Midbrain (tissue), 1 donor: ENCODE results near the gene CFL1.
A peak's percentile ranks its signal among the peaks of the same experiment; 100 is the strongest.

ENCODE experiments used
- DNase-seq: peaks from one replicate; lab custom pipeline; 2025; lab: John Stamatoyannopoulos, UW

The CFL1 gene

DNA sequence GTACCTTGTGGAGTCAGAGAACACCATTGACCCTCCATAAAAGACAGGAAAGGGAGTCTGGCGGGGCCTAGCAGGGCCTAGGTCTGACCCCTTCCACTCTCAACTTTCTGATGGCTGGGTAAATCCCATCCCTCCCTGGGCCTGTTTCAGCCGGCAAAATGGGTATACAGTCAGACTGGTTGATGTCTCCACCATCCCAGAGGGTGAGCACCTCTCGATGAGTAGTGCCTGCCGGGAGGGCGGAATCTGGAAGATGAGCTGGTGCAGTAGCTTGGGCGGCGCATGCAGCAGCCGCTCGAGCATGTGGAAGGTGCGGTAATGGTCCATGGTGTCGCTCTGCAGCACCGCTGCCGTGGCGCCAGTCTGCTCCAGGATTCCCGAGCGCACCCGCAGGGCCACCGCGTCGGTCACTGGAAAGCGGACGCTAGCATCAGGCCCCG is 29.8 kb upstream of the CFL1 start:
- no peak for DNase-seq

DNA sequence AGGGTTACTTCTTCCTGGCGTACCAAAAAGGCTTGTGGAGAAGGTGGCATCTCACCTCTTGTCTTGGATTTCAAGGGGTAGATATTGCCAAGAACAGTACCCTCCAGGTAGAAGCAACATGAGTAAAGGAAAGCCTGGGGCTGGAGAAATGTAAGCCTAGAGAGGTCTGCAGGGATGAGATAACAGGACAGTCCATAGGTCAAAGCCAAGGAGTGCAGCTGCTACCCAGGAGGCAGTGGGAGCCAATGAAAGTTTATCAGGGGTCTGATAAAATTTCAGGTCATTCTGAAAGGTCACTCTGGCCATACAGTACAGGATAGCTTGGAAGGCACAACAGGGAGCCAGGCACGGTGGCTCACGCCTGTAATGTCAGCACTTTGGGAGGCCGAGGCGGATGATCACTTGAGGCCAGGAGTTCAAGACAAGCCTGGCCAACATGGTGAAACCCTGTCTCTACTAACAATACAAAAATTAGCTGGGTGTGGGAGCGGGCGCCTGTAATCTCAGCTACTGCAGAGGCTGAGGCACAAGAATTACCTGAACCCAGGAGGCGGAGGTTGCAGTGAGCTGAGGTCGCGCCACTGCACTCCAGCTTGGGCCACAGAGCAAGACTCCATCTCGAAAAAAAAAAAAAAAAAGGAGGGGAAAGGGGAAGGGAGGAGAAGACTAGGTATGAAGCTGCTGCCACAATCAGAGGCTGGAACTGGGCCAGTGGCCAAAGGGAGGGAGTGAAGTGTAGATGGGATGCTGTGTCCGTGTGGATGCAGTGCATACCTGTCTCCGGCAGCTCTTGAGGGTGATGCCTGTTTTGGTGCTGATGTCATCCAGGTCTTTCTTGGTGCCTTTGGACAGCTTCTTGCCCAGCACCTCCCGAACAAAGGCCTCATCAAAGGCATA is 29.1 kb upstream of the CFL1 start:
- no peak for DNase-seq

DNA sequence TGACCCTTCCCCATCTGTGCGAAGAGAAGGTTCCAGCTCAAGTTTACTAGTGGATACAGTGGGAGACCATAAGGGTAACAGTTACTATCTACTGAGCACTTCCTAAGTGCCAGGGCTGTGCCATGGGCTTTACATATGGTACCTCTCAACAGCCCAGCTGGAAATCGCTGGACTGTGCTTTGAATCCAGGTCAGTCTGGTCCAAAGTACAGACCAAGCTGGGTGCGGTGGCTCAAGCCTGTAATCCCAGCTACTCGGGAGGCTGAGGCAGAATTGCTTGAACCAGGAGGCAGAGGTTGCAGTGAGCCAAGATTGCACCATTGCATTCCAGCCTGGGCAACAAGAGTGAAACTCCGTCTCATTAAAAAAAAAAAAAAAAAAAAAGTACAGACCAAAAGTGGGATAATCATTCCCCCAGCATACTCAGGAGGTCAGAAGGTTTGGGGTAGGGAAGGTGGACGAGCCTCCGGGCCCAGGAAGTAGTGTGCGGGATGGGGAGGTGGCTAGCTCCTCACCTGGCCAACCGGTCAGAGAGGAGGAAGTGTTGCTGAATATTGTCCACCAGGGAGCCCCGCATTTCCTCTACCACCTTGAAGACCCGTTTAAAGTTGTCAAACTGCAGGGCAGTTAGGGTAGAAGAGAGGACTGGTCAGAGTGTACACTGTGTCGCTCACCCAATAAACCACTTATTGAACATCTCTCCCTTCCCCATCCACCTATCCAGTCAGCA is 28.0 kb upstream of the CFL1 start:
- DNase-seq, result no peak

DNA sequence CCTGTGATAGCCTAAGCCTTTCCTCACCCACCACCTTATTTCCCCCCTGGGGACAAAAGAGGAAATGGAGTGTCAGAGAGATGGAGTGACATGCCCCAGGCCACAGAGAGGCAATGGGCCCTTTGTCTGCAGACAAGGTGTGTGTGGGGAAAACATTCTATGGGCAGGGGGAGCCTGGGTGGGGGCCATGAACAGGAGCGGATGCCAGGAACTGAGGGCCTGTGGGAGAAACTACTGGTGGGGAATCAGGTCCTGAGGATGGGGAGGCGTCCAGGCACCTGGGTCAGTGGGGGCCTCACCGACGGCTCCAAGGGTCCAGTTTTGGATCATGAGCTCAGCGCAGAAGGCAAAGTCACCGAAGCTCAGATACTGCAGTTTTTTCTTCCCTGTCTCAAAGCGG is 27.3 kb upstream of the CFL1 start:
- no peak for DNase-seq

DNA sequence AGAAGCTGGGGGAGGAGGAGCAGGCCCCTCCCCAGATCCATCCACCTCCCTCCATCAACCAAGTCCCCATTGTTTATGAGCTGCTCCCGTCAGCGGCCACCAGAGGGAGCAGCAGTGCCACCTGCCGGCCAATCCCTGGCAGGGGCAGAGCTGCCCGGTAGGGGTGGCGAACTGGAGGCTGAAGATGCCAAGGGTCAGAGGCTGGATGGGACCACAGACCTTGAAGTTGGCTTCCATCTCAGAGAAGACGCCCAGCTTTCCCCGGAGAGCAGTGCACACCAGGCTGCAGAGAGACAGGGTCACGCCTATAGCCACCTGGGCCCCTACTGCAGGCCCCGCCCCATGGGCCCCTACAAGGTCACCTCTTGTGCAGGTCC is 26.7 kb upstream of the CFL1 start:
- peak; percentile 80 for DNase-seq

DNA sequence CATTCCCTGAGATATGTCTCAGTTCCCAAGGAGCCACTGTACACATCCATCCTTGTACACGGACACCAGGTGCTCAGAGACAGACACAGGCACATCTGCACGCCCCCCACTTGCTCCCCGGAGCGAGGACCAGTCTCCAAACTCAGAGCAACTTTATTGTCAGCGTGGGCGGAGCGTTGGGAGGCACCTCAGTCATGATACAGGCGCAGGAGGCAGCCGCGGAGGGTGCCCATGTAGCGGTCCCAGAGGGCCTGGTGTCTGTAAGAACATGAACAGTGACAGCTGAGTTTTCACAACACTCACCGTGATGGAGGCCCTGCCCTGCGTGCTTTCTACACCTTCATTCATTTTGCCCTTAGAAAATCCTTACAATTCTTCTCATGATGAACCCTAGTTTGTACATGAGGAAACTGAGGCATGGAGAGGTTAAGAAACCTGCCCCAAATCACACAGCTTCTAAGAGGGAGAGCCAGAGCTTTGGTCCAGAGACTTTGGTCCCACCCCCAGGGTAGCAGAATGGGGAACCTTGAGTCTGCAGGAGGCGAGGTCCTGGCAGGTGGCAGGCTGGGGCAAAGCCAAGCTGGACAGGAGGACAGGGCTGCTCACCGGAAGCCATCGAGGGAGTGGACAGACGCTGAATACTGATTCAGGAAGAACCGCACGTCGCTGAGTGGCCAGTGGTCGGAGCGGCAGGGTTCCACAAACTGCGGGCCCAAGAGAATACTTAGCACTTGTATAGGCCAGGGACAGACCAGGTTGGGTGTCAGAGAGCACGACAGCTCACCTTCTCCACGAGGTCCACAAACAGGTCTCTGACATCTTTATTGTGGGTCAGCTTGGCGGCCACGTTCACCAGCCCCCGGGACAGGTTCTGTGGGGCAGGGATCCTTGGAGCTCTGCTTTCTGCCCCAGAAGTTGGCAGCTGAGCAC is 26.1 kb upstream of the CFL1 start:
- no peak for DNase-seq

DNA sequence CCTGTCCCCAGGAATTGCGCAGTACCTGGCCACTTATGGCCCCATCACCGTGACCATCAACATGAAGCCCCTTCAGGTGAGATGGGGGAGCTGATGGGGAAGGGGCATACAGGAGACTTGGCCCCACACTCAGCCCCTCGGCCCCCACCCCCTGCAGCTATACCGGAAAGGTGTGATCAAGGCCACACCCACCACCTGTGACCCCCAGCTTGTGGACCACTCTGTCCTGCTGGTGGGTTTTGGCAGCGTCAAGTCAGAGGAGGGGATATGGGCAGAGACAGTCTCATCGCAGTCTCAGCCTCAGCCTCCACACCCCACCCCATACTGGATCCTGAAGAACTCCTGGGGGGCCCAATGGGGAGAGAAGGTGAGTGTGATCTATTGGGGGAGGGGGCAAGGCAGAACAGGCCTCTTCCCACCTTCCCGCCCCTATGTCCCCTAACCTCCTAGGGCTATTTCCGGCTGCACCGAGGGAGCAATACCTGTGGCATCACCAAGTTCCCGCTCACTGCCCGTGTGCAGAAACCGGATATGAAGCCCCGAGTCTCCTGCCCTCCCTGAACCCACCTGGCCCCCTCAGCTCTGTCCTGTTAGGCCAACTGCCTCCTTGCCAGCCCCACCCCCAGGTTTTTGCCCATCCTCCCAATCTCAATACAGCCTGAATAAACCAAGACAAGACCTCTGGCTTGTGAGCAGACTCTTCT is 25.2 kb upstream of the CFL1 start:
- DNase-seq, result no peak

DNA sequence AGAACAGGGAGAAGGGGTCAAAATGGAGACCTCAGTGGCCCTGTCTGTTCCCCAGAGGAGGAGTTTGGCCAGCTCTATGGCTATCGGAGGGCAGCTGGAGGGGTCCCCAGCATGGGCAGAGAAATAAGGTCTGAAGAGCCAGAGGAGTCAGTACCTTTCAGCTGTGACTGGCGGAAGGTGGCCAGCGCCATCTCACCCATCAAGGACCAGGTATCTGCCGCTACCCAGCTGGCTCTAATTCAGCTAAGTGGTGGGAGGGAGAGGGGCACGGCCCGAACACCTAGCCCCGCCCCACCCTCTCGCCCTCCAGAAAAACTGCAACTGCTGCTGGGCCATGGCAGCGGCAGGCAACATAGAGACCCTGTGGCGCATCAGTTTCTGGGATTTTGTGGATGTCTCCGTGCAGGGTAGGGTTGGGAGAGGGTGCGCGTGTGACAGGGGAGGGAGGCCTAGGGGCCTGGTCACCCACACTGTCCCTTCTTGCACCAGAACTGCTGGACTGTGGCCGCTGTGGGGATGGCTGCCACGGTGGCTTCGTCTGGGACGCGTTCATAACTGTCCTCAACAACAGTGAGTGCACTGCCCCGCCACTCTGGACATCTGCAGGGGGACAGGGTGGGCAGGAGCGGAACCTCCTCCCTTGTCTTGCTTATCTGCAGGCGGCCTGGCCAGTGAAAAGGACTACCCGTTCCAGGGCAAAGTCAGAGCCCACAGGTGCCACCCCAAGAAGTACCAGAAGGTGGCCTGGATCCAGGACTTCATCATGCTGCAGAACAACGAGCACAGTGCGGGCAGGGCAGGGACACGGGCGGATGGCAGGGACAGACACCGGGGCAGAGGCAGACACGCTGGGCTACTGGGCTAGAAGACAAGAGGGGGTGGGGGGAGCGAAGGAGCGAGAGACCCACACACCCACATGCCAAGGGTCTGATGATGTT is 24.4 kb upstream of the CFL1 start:
- DNase-seq, result no peak

DNA sequence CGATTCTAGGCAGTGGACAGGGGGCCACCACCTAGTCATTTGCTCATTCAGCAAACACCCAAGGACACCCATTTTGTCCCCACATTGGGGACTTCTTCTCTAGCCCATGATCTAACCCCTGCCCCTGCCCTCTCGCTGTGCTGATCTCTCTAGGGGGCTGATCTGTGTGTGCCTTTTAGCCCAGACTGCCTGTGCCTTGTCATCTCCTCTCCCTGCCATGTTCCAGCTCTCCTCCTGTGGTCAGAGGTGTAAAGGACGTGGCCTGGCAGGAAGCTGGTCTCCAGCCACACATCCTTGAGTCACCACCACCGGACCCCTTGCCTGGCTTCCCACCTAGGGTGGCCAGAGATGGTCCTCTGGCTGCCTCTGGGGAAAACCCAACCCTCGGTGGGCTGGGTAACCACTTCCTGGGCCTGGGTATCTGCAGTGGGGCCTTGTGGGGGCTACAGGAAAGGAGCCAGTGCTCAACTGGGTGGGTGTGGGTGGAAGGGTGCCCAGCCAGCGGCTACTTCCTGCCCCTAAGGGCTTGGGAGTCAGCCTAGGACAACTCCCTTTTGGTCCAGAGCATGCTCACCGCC is 23.0 kb upstream of the CFL1 start:
- DNase-seq, result no peak

DNA sequence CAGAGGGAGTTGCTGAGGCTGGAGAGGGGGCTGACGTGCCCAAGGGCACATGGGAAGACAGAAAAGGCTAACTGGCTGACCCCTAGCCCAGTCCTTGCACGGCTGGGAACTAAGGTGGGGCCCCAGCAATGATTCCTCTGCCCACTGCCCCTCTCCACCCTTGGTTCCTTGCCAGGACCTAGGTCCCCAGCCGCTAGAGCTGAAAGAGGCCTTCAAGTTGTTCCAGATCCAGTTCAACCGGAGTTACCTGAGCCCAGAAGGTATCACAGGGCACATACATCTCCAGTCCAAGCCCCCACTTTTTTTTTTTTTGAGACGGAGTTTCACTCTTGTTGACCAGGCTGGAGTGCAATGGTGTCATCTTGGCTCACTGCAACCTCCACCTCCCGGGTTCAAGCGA is 22.0 kb upstream of the CFL1 start:
- no peak for DNase-seq

DNA sequence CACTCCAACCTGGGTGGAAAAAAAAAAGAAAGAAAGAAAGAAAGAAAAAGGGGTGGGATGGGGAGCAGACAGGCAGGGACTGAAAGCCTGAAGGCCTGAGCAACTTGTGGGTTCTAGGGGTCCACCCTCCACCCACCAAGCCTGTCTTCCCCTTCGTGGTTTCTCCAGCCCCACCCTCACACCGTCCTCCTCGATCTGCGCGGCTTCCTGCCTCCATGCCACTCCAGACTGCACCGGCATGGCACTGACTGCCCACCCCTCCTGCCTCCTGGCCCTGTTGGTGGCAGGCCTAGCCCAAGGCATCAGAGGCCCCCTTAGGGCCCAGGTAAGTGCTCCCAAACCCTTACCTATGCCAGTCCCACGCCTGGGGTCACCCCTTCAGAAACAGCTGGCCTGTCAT is 21.6 kb upstream of the CFL1 start, which contains the start of gene CTSW:
Gene CTSW, plus strand, starts transcription at position 221 of the 400 bp plus-strand sequence. Its CDS starts 18 bp downstream, at position 239.
- DNase-seq, result no peak

DNA sequence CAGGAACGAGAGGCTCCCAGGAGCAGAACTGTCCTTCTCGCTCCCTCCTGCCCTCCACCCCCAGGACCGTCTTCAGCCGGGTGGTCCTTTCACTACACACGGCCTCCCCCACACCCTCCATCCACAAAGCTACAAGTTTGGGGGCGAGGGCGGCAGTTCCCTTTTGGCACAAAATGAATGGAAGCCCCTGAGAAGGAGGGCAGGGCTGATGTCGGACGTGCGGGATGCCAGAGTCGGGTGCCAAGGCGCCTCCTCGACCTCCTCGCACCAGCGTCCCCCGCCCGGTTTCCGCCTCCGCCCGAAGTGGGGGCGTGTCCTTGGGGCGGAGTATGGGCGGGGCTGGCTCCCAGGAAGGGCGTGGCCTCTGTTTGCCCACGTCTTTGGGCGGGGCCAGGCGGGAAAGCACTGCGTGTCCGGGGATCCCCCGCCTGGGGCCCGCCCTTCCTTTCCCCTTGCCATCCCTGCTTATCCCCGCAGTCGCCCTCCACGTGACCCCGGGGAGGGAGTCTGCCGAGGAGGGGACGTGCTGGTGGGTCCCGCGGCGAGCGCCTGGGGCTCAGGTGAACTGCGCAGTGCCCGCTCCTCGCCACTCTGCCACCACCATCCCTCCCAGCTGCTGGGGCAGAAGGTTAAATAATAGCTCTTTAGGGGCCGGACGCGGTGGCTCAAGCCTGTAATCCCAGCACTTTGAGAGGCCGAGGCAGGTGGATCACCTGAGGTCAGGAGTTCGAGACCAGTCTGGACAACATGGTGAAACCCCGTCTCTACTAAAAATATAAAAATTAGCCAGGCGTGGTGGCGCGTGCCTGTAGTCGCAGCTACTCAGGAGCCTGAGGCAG is 15.6 kb upstream of the CFL1 start:
- peak; percentile 94 for DNase-seq

DNA sequence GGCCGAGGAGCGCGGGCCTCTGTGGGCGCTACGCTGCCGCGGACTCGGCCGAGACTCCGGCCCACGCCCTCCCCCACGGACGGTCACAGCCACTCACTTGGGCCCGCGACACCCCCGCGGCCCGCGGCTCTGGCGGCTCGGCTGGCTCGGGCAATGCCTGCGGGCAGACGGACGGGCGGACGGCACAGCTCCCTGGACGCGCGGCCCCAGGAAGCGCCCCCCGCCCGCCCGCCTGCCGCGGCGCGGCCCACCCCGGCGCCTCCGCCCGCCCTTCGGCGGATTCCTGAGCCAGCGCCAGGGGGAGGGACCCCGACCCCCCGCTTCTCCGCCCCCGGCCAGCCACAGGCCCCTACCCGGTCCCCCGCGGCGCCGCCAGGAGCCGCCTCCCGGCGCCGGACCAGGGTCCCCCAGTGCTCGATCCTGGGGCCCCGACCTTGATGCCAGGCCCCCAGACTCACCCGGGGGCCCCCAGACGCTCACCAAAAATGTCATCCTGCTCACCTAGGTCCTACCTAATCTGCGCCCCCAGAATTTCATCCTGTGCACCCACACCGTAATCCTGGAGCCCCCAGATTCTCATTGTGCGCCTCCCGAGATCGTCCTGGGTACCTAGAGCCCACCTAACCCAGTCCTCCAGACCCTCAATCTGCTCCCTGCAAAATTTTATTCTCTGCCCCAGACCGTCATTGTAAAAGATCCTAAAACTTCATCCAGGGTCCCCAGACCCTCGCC is 14.8 kb upstream of the CFL1 start, which contains the start of gene EFEMP2:
Gene EFEMP2, minus strand, starts transcription at position 215 of the 732 bp plus-strand sequence. CDS start 446 bp downstream, outside the sequence.
- no peak for DNase-seq

DNA sequence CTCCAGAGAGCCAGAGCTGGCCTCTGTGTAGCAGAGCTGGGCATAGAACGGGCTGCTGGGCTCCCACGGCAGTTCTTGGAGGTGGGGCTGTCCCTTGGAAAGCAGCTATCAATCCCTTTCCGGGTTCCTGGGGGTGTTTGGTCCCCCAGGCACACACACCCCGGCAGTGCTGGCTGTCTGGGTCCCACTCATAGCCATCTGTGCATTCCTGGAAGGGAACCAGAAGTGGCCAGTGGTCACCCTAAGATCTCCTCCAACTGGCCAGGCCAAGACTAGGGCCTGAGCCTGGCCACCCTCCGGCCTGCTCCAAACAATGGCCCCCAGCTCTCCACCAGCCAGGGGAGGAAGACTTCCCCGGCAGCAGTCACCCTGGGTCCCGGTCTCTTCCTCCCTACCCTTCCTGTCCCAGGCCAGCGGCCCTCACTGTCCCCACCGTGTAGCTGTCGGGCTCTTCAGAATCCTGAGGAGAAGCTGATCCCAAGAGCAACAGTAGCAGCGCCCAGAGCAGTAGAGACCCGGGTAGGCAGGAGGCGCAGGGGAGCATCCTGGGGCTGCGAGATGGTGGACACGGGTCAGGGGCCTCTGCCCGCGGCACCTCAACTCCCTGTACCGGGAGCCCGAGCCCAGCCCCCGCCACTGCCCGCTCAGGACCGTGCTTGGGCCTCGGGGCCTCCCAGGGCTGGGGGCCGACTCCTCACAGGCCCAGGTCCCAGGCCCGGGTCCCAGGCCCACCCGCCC is 14.0 kb upstream of the CFL1 start:
- DNase-seq, result peak; percentile 3

DNA sequence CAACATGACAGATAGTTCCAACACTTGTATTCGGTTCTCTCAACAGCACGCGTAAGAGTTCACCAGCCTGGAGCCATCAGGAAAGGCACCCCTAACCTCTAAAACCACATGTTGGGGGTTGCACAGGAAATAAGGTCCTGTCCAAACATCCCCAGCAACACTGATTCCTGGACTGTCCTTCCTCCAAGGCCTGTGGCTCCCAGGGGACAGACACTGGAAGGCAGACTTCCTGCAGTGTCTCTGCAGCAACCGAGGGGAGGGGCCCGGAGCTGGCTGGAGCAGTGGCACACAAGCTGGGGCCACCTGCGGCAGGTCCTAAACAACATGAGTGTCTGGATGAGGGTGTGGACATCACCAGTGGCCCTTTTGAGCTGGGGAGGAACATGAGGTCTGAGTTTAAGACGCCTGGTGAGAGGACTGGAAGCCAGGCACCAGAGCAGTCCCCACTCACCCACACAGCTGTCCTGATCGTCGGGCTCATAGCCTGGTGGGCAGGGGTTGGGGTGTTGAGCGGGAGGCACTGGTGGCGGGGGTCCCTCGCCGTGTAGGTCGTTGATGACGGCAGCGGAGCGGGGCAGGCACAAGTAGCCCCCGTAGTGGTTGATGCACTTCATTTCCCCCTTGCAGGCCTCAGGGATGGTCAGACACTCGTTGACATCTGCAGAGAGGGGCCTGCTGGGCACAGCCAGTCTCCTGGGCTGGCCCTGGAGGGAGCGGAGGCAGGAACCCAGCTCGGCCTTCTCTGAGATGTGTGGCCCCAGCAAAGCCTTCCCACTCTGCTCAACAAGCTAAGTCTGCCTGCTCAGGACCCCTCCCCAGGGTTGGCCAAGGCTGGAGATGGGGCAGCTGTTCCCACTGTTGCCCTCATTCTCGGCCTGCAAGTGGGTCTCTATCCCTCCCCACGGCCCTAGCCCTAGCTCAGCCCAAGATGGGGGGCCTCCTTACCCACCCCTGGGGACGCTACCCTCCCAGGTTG is 13.0 kb upstream of the CFL1 start:
- no peak for DNase-seq

DNA sequence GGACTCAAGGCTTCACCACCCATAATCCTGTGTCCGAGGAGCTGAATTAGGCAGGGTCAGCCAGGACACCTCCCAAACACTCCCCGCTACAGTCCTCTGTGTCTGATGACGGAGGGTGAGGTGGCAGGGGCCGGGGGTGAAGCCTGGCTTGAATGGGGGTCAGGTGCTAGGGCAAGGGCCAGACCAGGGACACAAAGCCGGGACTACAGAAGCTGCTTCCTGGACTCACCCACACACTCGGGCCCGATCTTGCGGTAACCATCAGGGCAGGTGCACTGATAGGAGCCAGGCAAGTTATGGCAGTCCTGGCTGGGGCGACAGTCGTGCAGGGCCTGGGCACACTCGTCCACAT is 12.3 kb upstream of the CFL1 start:
- DNase-seq, result no peak
